Gastrocnemius medialis (tissue), 4 donors: ENCODE results near the gene GNB1L.

Experiments used
- POLR2A ChIP-seq, 2 donors: fragments of 450-650 bp; IDR thresholded peaks; one replicate each; pipeline ENCODE4 v1.6.1; 2017; ENCODE audit warnings: antibody characterized with exemption in 2 of 2, mild to moderate bottlenecking in 2 of 2, moderate library complexity in 2 of 2
- TF ChIP-seq, protein P1 (sequence below), 5 experiments: fragments of 450-650 bp in 3 of 5; fragments of 200-600 bp in 2 of 5; sonication (generic) in 2 of 5; IDR thresholded peaks in 4 of 5; conservative IDR thresholded peaks in 1 of 5; 1 replicate in 4 of 5; 2 replicates in 1 of 5; pipeline ENCODE4 v1.5.1; 2016 to 2019; ENCODE audit warnings: antibody characterized with exemption in 5 of 5, mild to moderate bottlenecking in 3 of 5, moderate library complexity in 3 of 5

DNA sequence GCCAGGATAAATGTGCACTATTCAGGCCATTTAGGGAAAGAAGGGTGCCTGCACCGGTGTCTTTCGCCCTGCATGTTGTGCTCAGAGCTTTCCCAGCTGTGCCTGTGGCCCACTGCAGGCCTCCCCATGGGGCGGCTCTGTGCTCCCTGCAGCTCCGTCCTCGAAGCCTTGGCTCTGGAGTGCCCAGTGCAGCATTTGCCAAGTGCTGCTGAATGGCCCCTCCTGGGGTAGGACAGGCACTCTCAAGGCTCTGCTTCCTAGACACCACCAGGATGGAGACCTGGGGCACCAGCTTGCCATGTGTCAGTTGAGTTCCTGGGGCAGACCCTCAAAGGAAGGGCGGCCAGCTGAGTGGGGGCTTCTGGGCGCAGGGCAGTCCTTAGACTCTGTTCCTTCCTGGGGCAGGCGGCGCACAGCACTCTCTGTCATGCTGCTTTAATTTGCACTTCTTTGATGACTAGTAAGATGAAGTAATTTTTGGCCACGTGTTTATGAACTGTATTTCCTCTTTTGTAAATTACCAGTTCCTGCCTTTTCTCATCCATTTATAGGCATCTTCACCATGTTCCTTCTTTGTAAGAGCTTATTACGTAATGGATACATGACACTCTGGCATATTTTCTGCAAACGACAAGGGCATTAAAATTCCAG is 32.1 kb upstream of the GNB1L start:
- TF ChIP-seq, protein P1, sequence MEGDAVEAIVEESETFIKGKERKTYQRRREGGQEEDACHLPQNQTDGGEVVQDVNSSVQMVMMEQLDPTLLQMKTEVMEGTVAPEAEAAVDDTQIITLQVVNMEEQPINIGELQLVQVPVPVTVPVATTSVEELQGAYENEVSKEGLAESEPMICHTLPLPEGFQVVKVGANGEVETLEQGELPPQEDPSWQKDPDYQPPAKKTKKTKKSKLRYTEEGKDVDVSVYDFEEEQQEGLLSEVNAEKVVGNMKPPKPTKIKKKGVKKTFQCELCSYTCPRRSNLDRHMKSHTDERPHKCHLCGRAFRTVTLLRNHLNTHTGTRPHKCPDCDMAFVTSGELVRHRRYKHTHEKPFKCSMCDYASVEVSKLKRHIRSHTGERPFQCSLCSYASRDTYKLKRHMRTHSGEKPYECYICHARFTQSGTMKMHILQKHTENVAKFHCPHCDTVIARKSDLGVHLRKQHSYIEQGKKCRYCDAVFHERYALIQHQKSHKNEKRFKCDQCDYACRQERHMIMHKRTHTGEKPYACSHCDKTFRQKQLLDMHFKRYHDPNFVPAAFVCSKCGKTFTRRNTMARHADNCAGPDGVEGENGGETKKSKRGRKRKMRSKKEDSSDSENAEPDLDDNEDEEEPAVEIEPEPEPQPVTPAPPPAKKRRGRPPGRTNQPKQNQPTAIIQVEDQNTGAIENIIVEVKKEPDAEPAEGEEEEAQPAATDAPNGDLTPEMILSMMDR (IDR thresholded peaks at IDR 0.05 in 4 of 5, conservative IDR thresholded peaks at IDR 0.05 in 1 of 5) = no peak
- TF ChIP-seq POLR2A (IDR thresholded peaks at IDR 0.05) = no peak
